Measurements from ENCODE around the gene XYLT1. TPM values are rescaled to one million over a fixed set of nuclear protein-coding genes. Genes with fewer than 3 reads are reported as not detected.
A peak's percentile ranks its signal among the peaks of the same experiment; 100 is the strongest.
"Not testable (repeated sequence)": the region's sequence is repeated elsewhere in the genome, so short reads cannot be mapped to it uniquely, and the experiment has no call there.

Gene XYLT1
- total RNA-seq, 1 donor from 2014 or later: 12.3 TPM

- DNase-seq (ENCODE audit: low spot score, unreplicated experiment): no peak
- H3K27me3 Mint-ChIP-seq: no peaks in the 10 kb centered on the region
- peaks cover 29% of the 10 kb centered on the region for H3K4me1 Mint-ChIP-seq (ENCODE audit: low read depth)
- TF ChIP-seq, protein P1, sequence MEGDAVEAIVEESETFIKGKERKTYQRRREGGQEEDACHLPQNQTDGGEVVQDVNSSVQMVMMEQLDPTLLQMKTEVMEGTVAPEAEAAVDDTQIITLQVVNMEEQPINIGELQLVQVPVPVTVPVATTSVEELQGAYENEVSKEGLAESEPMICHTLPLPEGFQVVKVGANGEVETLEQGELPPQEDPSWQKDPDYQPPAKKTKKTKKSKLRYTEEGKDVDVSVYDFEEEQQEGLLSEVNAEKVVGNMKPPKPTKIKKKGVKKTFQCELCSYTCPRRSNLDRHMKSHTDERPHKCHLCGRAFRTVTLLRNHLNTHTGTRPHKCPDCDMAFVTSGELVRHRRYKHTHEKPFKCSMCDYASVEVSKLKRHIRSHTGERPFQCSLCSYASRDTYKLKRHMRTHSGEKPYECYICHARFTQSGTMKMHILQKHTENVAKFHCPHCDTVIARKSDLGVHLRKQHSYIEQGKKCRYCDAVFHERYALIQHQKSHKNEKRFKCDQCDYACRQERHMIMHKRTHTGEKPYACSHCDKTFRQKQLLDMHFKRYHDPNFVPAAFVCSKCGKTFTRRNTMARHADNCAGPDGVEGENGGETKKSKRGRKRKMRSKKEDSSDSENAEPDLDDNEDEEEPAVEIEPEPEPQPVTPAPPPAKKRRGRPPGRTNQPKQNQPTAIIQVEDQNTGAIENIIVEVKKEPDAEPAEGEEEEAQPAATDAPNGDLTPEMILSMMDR (IDR thresholded peaks at IDR 0.05; ENCODE audit: unreplicated experiment): no peak
- no peak overlapping the region for H3K27ac Mint-ChIP-seq
- H3K36me3 Mint-ChIP-seq (ENCODE audit: insufficient read depth): no peaks in the 10 kb centered on the region
- H3K9me3 Mint-ChIP-seq (ENCODE audit: low read depth): no peaks in the 10 kb centered on the region
- H3K4me3 Mint-ChIP-seq (ENCODE audit: low read depth): no peak overlapping the region
Observed at GRCh38 chr16:17308186-17308585, 162.6 kb downstream of the XYLT1 start.

DNA sequence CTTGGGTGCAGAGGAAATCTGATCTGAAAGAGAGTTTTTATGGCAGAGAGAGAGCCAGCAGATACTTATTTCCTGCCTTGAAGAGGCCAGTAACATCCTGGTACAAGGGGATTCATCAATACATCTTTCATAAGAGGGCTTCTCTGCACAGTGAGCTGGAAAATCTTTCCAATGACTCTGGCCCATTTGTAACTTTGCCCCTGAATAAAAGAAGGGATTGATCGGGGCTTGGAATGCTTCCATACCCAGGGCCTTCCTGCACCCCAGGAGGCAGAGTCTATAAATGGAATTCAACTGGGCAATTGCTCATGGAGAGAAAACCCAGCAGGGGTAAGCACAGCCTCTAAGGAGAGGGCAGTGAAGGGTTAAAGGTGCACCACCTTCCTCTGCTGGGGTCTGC, 163.3 kb downstream of the XYLT1 start:
- H3K27me3 Mint-ChIP-seq: no peaks in the 10 kb centered on the region
- peaks cover 36% of the 10 kb centered on the region for H3K4me1 Mint-ChIP-seq (ENCODE audit: low read depth)
- H3K4me3 Mint-ChIP-seq (ENCODE audit: low read depth): no peak overlapping the region
- H3K36me3 Mint-ChIP-seq (ENCODE audit: insufficient read depth): no peaks in the 10 kb centered on the region
- no peak overlapping the region for H3K27ac Mint-ChIP-seq
- TF ChIP-seq, protein P1 (IDR thresholded peaks at IDR 0.05; ENCODE audit: unreplicated experiment): no peak
- H3K9me3 Mint-ChIP-seq (ENCODE audit: low read depth): no peaks in the 10 kb centered on the region
- DNase-seq (ENCODE audit: low spot score, unreplicated experiment): no peak

GRCh38 chr16:17306745-17307144, 164.0 kb downstream of the XYLT1 start:
- H3K4me1 Mint-ChIP-seq (ENCODE audit: low read depth): peaks cover 40% of the 10 kb centered on the region
- DNase-seq (ENCODE audit: low spot score, unreplicated experiment): no peak
- TF ChIP-seq, protein P1 (IDR thresholded peaks at IDR 0.05; ENCODE audit: unreplicated experiment): no peak

DNA sequence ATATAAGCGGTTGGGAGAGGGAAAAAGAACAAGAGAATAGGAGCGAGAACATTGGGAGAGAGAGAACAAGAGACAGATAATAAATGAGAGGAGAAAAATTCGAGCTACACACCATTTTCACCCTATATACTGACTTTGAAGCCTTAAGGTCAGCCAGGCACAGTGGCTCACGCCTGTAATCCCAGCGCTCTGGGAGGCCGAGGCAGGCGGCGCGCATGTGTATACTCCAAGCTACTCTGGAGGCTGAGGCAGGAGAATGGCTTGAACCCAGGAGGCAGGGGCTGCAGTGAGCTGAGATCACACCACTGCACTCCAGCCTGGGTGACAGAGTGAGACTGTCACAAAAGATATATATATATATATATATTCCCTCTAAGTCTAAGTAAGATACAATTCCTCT, 164.5 kb downstream of the XYLT1 start:
- DNase-seq (ENCODE audit: low spot score, unreplicated experiment); H3K27me3 Mint-ChIP-seq; H3K4me3 Mint-ChIP-seq (ENCODE audit: low read depth); H3K9me3 Mint-ChIP-seq (ENCODE audit: low read depth); H3K36me3 Mint-ChIP-seq (ENCODE audit: insufficient read depth): not testable (repeated sequence)
- peaks cover 44% of the 10 kb centered on the region for H3K4me1 Mint-ChIP-seq (ENCODE audit: low read depth)
- peak overlapping the region; percentile 8 for H3K27ac Mint-ChIP-seq

More at GRCh38 chr16:17306745-17307144, 164.0 kb downstream of the XYLT1 start:
- Mint-ChIP-seq H3K9me3 (ENCODE audit: low read depth) (no peaks in the 10 kb centered on the region), H3K36me3 (ENCODE audit: insufficient read depth) (no peaks in the 10 kb centered on the region), H3K4me3 (ENCODE audit: low read depth) (no peak overlapping the region), H3K27me3 (no peaks in the 10 kb centered on the region), H3K27ac (no peak overlapping the region)

- H3K4me3 Mint-ChIP-seq (ENCODE audit: low read depth): no peak overlapping the region
- H3K36me3 Mint-ChIP-seq (ENCODE audit: insufficient read depth): no peaks in the 10 kb centered on the region
- TF ChIP-seq, protein P1 (IDR thresholded peaks at IDR 0.05; ENCODE audit: unreplicated experiment): no peak
- no peaks in the 10 kb centered on the region for H3K9me3 Mint-ChIP-seq (ENCODE audit: low read depth)
- DNase-seq (ENCODE audit: low spot score, unreplicated experiment): no peak
- no peaks in the 10 kb centered on the region for H3K27me3 Mint-ChIP-seq
- peak overlapping the region; percentile 8 for H3K27ac Mint-ChIP-seq
- H3K4me1 Mint-ChIP-seq (ENCODE audit: low read depth): peaks cover 44% of the 10 kb centered on the region
Observed at GRCh38 chr16:17305694-17306093, 165.1 kb downstream of the XYLT1 start.

DNA sequence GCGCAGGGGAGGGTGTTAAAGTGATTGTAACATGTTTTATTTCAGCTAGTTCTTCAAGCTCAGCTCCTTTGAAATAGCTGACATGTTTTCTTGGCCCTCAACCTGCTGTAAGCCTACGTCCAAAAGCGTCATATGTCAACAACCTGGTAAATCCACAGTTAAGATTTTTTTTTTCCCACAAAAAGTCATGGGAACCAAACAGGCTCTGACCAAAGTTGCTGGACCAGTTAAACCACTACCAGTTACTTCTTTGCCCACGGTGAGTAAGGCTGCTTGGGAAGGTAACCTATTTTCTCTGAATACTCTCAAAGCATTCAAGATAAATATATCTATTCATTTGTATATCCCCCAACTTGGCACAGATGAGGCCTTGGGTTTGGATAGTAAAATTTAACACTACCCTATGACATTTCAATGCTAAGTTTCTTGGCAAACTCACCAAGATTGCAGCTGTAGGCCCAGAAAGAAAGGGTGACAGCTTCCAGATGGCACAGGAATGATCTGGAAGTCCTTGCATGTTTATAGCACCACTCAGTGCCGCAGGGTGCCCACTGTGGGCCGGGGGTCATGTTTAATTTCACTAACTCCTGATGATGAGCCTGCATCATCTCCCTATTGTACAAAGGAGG, 166.2 kb downstream of the XYLT1 start:
- H3K36me3 Mint-ChIP-seq (ENCODE audit: insufficient read depth): no peaks in the 10 kb centered on the region
- H3K4me1 Mint-ChIP-seq (ENCODE audit: low read depth): peaks cover 53% of the 10 kb centered on the region
- H3K4me3 Mint-ChIP-seq (ENCODE audit: low read depth): peak overlapping the region; percentile 0
- no peaks in the 10 kb centered on the region for H3K9me3 Mint-ChIP-seq (ENCODE audit: low read depth)
- H3K27me3 Mint-ChIP-seq: no peaks in the 10 kb centered on the region
- DNase-seq (ENCODE audit: low spot score, unreplicated experiment): no peak
- TF ChIP-seq, protein P1 (IDR thresholded peaks at IDR 0.05; ENCODE audit: unreplicated experiment): no peak
- peak overlapping the region; percentile 82 for H3K27ac Mint-ChIP-seq
